ENCODE data around the gene SERPINB1.

DNA sequence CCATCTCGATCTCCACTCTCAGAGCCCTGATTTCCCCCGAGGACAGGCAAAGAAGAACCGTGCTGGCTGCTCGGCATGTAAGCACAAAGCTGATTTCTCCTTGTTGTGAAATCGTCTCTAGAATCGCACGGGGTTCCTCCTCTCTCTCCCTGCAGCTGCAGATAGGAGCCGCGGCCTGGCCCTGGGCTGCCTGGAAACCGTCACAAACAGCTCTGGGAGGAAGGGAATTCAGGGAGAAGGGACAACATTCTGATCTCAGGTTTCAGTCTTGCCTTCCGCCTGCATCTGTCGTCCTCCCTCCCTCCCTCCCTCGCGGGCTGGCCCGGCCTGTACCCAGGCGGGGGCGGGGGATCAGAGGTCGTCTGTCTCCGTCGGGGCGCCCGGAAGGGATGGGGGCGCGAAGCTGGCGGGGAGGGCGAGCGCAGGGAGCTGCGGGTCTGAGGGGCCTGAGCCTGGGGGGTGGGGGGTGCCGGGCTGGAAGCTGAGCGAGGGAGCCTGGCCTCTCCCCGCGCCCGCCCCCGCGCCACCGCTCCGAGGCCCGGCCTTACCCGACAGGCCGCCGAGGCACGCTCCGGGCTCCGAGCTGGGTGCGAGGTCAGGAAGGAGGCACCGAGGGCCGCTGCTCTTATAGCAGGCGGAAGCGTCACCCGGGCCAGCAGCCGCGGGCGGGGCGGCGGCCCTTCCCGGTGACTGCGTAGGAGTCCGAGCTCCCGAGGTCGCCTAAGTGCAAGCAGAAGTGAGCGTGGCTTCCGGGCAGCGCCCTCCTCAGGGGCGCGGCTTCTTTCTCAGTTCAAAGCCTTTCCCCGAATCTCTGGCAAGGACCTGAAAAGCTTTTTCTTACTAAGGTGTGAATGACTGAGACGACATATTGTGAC is at the start of gene SERPINB1:
- TF ChIP-seq, protein P1, sequence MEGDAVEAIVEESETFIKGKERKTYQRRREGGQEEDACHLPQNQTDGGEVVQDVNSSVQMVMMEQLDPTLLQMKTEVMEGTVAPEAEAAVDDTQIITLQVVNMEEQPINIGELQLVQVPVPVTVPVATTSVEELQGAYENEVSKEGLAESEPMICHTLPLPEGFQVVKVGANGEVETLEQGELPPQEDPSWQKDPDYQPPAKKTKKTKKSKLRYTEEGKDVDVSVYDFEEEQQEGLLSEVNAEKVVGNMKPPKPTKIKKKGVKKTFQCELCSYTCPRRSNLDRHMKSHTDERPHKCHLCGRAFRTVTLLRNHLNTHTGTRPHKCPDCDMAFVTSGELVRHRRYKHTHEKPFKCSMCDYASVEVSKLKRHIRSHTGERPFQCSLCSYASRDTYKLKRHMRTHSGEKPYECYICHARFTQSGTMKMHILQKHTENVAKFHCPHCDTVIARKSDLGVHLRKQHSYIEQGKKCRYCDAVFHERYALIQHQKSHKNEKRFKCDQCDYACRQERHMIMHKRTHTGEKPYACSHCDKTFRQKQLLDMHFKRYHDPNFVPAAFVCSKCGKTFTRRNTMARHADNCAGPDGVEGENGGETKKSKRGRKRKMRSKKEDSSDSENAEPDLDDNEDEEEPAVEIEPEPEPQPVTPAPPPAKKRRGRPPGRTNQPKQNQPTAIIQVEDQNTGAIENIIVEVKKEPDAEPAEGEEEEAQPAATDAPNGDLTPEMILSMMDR (IDR thresholded peaks at IDR 0.05) = peak in 7 of 12 donors; percentile 10 to 53 (median 27)
- TF ChIP-seq POLR2A (IDR thresholded peaks at IDR 0.05) = peak in 1 of 2 donors; percentile 34
